GM06990 (cell line): ENCODE data around the gene TRH.
A peak's percentile ranks its signal among the peaks of the same experiment; 100 is the strongest.
"Not testable (repeated sequence)": the region's sequence is repeated elsewhere in the genome, so short reads cannot be mapped to it uniquely, and the experiment has no call there.

Source experiments
- DNase-seq: peaks from one replicate; pipeline ENCODE4 v3.0.0-alpha.2; 2011; ENCODE audit not compliant: insufficient read length; ENCODE audit errors: extremely low read depth
- H3K27me3 ChIP-seq: replicated peaks from 2 replicates; pipeline ENCODE4 v1.6.0; 2011; ENCODE audit warnings: low read length; ENCODE audit not compliant: control insufficient read depth, insufficient read depth
- H3K36me3 ChIP-seq: 2 replicates; pipeline ENCODE4 v1.5.1; 2011; ENCODE audit warnings: low read length; ENCODE audit not compliant: control insufficient read depth, insufficient read depth
- H3K4me3 ChIP-seq: replicated peaks from 2 replicates; pipeline ENCODE4 v1.5.1; 2011; ENCODE audit warnings: low read depth, mild to moderate bottlenecking, control low read depth, low read length
- CTCF ChIP-seq: IDR thresholded peaks from 2 replicates; pipeline ENCODE4 v1.5.1; 2011; ENCODE audit warnings: low read length, control low read depth, mild to moderate bottlenecking, inconsistent platforms; ENCODE audit not compliant: insufficient read depth, poor library complexity, severe bottlenecking

TRH gene

GRCh38 chr3:130014526-130014925 lies 40.0 kb downstream of the TRH start:
- no peak for TF ChIP-seq CTCF
- DNase-seq, result no peak
- Histone ChIP-seq H3K4me3 (no peak overlapping the region), H3K36me3 (no peaks in the 10 kb centered on the region), H3K27me3 (no peaks in the 10 kb centered on the region)

- not testable (repeated sequence) for DNase-seq
Observed at GRCh38 chr3:130017661-130018060, 43.1 kb downstream of the TRH start.

GRCh38 chr3:130026146-130026829 lies 51.8 kb downstream of the TRH start:
- peak; percentile 42 for TF ChIP-seq CTCF
- not testable (repeated sequence) for DNase-seq, H3K36me3 ChIP-seq

More at GRCh38 chr3:130017661-130018060, 43.1 kb downstream of the TRH start:
- H3K27me3 ChIP-seq, H3K4me3 ChIP-seq, H3K36me3 ChIP-seq: not testable (repeated sequence)

GRCh38 chr3:130027437-130027836 lies 52.9 kb downstream of the TRH start:
- H3K36me3 ChIP-seq, H3K27me3 ChIP-seq, H3K4me3 ChIP-seq, DNase-seq: not testable (repeated sequence)

More at GRCh38 chr3:130026146-130026829, 51.8 kb downstream of the TRH start:
- H3K27me3 ChIP-seq, H3K4me3 ChIP-seq: not testable (repeated sequence)
